Mesendoderm (in vitro differentiated cells): ENCODE measurements around the gene LIX1L. TPM values are rescaled to one million over a fixed set of nuclear protein-coding genes. Genes with fewer than 3 reads are reported as not detected.

ENCODE experiments used
- DNase-seq: peaks from one replicate; pipeline ENCODE4 v3.0.0; 2013
- H2AK5ac ChIP-seq: 2 replicates; pipeline ENCODE4 v1.6.1; 2013; ENCODE audit warnings: low read length, inconsistent platforms
- H2BK120ac ChIP-seq: 2 replicates; pipeline ENCODE4 v1.6.1; 2013; ENCODE audit warnings: low read depth, mild to moderate bottlenecking, low read length, moderate library complexity, mixed read lengths
- H2BK15ac ChIP-seq: replicated peaks from 2 replicates; pipeline ENCODE4 v1.6.1; 2013; ENCODE audit warnings: low read depth, mild to moderate bottlenecking, moderate library complexity
- H2BK5ac ChIP-seq: 2 replicates; pipeline ENCODE4 v1.6.1; 2013; ENCODE audit warnings: low read length, inconsistent platforms
- H3K18ac ChIP-seq: 2 replicates; pipeline ENCODE4 v1.6.1; 2013; ENCODE audit warnings: mild to moderate bottlenecking, low read length, mixed read lengths
- H3K23ac ChIP-seq: one replicate; pipeline ENCODE4 v1.6.1; 2013; ENCODE audit warnings: low read length
- H3K27ac ChIP-seq: 2 replicates; pipeline ENCODE4 v1.5.1; 2013; ENCODE audit warnings: low read depth, mild to moderate bottlenecking, inconsistent platforms, low read length, moderate library complexity
- H3K27me3 ChIP-seq: 2 replicates; pipeline ENCODE4 v1.6.1; 2013; ENCODE audit warnings: low read length, control low read depth, mild to moderate bottlenecking, inconsistent platforms; ENCODE audit not compliant: insufficient read depth, poor library complexity
- H3K36me3 ChIP-seq: 2 replicates; pipeline ENCODE4 v1.6.1; 2013; ENCODE audit warnings: low read length, inconsistent platforms; ENCODE audit not compliant: control insufficient read depth, insufficient read depth
- H3K4ac ChIP-seq: one replicate; pipeline ENCODE4 v1.6.1; 2013; ENCODE audit warnings: low read depth, mild to moderate bottlenecking, low read length, moderate library complexity
- H3K4me1 ChIP-seq: 2 replicates; pipeline ENCODE4 v1.6.1; 2013; ENCODE audit warnings: low read depth, low read length, inconsistent platforms; ENCODE audit not compliant: control insufficient read depth
- H3K4me2 ChIP-seq: 2 replicates; pipeline ENCODE4 v1.6.1; 2013; ENCODE audit warnings: low read length
- H3K4me3 ChIP-seq: 2 replicates; pipeline ENCODE4 v1.5.1; 2013; ENCODE audit warnings: mild to moderate bottlenecking, low read length
- H3K56ac ChIP-seq: one replicate; pipeline ENCODE4 v1.6.1; 2013; ENCODE audit warnings: low read length
- H3K79me1 ChIP-seq: 2 replicates; pipeline ENCODE4 v1.6.1; 2013; ENCODE audit warnings: low read length, inconsistent platforms
- H3K79me2 ChIP-seq: 2 replicates; pipeline ENCODE4 v1.6.1; 2013; ENCODE audit warnings: mild to moderate bottlenecking, low read length; ENCODE audit not compliant: control insufficient read depth, insufficient read depth
- H3K9ac ChIP-seq: 2 replicates; pipeline ENCODE4 v1.6.1; 2013; ENCODE audit warnings: low read length, inconsistent platforms
- H4K5ac ChIP-seq: one replicate; pipeline ENCODE4 v1.6.1; 2013; ENCODE audit warnings: low read length
- H4K8ac ChIP-seq: one replicate; pipeline ENCODE4 v1.6.1; 2013; ENCODE audit warnings: low read depth, mild to moderate bottlenecking, control low read depth, low read length, moderate library complexity
- WGBS: extraction: QIAGEN DNeasy Blood & Tissue Kit; methylation state at CpG from one replicate; pipeline ENCODE4 v1.1.7; 2013; ENCODE audit warnings: low lambda C conversion rate, missing lambda C conversion rate; ENCODE audit not compliant: insufficient coverage; ENCODE audit errors: extremely low coverage; 5-methylcytosine and 5-hydroxymethylcytosine counted together
- polyA plus RNA-seq, 2 experiments: library from polyadenylated mRNA; stranded (reverse); fragments of 200-250 nt; gene quantifications; one replicate each; pipeline ENCODE4 v1.2.3, GENCODE V29; 2013

Gene LIX1L
- polyA plus RNA-seq (2013, experiment 1 of 2) = 2.8 TPM
- polyA plus RNA-seq (2013, experiment 2 of 2) = 2.7 TPM

DNA sequence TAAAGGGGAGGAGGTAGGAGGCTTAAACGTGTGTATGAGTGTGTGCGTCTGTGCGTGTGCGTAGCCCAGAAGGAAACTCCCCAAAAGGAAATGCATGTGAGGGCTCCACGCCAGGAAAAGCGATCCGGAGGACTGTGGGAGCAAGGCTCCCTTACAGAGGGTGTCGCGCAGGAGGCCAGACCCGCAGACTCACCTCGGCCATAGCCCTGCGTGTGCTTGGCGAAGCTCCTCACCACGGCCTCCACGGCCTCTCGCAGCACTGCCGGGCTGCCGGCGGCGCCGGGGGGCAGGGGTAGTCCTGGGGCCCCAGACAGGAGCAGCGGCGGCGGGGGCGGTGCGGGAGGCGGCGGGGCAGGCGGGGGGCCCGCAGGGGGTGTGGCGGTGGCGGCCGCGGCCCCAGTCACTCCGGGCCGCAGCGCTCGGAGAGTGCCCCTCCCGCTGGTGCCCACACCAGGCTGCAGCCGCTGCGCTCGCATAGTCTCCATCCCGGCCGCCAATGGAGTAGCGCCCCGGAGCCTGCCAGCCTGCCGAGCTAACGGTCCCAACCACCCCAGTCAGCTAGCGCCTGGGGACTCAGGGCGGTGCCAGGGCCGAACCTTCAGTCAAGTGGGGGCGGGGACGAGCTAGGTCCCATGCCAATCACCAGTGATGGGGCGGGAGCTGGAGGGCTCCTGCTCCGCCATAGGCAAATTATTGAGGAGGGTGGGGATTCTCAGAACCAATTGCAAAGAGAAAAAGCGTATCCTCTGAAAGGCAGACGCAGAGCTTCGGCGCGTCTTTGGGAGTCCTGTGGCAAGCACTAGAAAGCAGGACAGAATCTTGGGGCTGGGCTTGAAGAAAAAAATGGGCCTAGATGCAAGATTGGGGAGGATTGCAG is at the start of gene LIX1L:
LIX1L (minus strand) TSS at position 575 of the 877 bp plus-strand sequence; CDS start at position 485, 90 bp downstream.
- peak within 1 kb of the TSS; percentile 84 for H3K56ac ChIP-seq
- H3K23ac ChIP-seq = no peak within 1 kb of the TSS
- no peak within 1 kb of the TSS for H2BK5ac ChIP-seq
- no peak within 1 kb of the TSS for H2BK120ac ChIP-seq
- peaks cover 13% of the 10 kb centered on the region for H3K4me1 ChIP-seq
- H4K8ac ChIP-seq = no peak within 1 kb of the TSS
- H3K36me3 ChIP-seq = no peaks in the 10 kb centered on the region
- peak within 1 kb of the TSS; percentile 33 for H3K18ac ChIP-seq
- H3K27ac ChIP-seq = no peak within 1 kb of the TSS
- peaks cover 3% of the 10 kb centered on the region for H3K27me3 ChIP-seq
- H2AK5ac ChIP-seq = no peak within 1 kb of the TSS
- DNase-seq = peak; percentile 99
- peaks cover 1% of the 10 kb centered on the region for H3K79me1 ChIP-seq
- no peak within 1 kb of the TSS for H3K4ac ChIP-seq
- H3K9ac ChIP-seq = peak within 1 kb of the TSS; percentile 88
- WGBS = no CpG with 5 or more reads among the region's 60 CpGs
- no peak within 1 kb of the TSS for H2BK15ac ChIP-seq
- no peak within 1 kb of the TSS for H4K5ac ChIP-seq
- H3K79me2 ChIP-seq = no peaks in the 10 kb centered on the region
- H3K4me2 ChIP-seq = peak within 1 kb of the TSS; percentile 82
- H3K4me3 ChIP-seq = peak within 1 kb of the TSS; percentile 49

DNA sequence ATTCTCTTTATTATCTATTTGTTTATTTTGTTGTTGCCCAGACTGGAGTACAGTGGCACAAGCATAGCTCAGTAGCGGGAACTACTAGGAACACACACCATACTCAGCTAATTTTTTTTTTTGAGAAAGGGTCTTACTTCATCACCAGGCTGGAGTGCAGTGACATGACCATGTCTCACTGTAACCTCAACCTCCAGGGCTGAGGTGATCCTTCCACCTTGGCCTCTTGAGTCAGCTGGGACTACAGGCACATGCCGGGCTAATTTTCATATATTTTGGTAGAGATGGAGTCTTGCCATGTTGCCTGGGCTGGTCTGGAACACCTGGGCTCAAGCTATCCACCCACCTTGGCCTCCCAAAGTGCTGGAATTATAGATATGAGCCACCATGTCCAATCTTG is 43.9 kb upstream of the LIX1L start:
- H3K36me3 ChIP-seq = no peaks in the 10 kb centered on the region
- no peak overlapping the region for H3K27ac ChIP-seq
- H3K79me1 ChIP-seq = no peaks in the 10 kb centered on the region
- no peak overlapping the region for H2BK5ac ChIP-seq
- no peak overlapping the region for H3K23ac ChIP-seq
- no peak overlapping the region for H2BK15ac ChIP-seq
- H2AK5ac ChIP-seq = no peak overlapping the region
- H3K9ac ChIP-seq = no peak overlapping the region
- no peak overlapping the region for H3K56ac ChIP-seq
- DNase-seq = no peak
- no peak overlapping the region for H2BK120ac ChIP-seq
- no peaks in the 10 kb centered on the region for H3K27me3 ChIP-seq
- H3K4me2 ChIP-seq = no peak overlapping the region
- H3K79me2 ChIP-seq = no peaks in the 10 kb centered on the region
- peaks cover 2% of the 10 kb centered on the region for H3K4me1 ChIP-seq
- no peak overlapping the region for H3K4ac ChIP-seq
- no CpG with 5 or more reads among the region's 2 CpGs for WGBS
- no peak overlapping the region for H3K18ac ChIP-seq
- no peak overlapping the region for H3K4me3 ChIP-seq
- no peak overlapping the region for H4K8ac ChIP-seq
- H4K5ac ChIP-seq = no peak overlapping the region

GRCh38 chr1:145999321-146000024 is 41.7 kb upstream of the LIX1L start:
- H3K36me3 ChIP-seq = no peaks in the 10 kb centered on the region
- no peak overlapping the region for H2AK5ac ChIP-seq
- H3K56ac ChIP-seq = no peak overlapping the region
- peak overlapping the region; percentile 64 for H2BK15ac ChIP-seq
- H2BK5ac ChIP-seq = no peak overlapping the region
- H3K79me1 ChIP-seq = no peaks in the 10 kb centered on the region
- H2BK120ac ChIP-seq = no peak overlapping the region
- DNase-seq = no peak
- H4K5ac ChIP-seq = no peak overlapping the region
- no peak overlapping the region for H3K4me2 ChIP-seq
- H3K27me3 ChIP-seq = no peaks in the 10 kb centered on the region
- no peak overlapping the region for H3K18ac ChIP-seq
- H3K4me1 ChIP-seq = peaks cover 2% of the 10 kb centered on the region
- no peak overlapping the region for H3K4me3 ChIP-seq
- H4K8ac ChIP-seq = no peak overlapping the region
- no peaks in the 10 kb centered on the region for H3K79me2 ChIP-seq
- H3K27ac ChIP-seq = no peak overlapping the region
- H3K23ac ChIP-seq = no peak overlapping the region
- no peak overlapping the region for H3K9ac ChIP-seq
- H3K4ac ChIP-seq = no peak overlapping the region
- WGBS = no CpG with 5 or more reads among the region's 5 CpGs

GRCh38 chr1:145997718-145998023 is 39.9 kb upstream of the LIX1L start:
- H2BK120ac ChIP-seq = no peak overlapping the region
- no peak overlapping the region for H2BK5ac ChIP-seq
- no peak overlapping the region for H3K18ac ChIP-seq
- H3K4me3 ChIP-seq = no peak overlapping the region
- no peak overlapping the region for H2BK15ac ChIP-seq
- no peak for DNase-seq
- no peak overlapping the region for H3K9ac ChIP-seq
- H3K56ac ChIP-seq = no peak overlapping the region
- H3K79me1 ChIP-seq = no peaks in the 10 kb centered on the region
- no peak overlapping the region for H3K23ac ChIP-seq
- WGBS = no CpG with 5 or more reads among the region's 3 CpGs
- peaks cover 2% of the 10 kb centered on the region for H3K4me1 ChIP-seq
- no peaks in the 10 kb centered on the region for H3K27me3 ChIP-seq
- no peak overlapping the region for H3K4ac ChIP-seq
- no peak overlapping the region for H4K8ac ChIP-seq
- no peak overlapping the region for H3K27ac ChIP-seq
- H2AK5ac ChIP-seq = no peak overlapping the region
- H4K5ac ChIP-seq = no peak overlapping the region
- H3K79me2 ChIP-seq = no peaks in the 10 kb centered on the region
- H3K36me3 ChIP-seq = no peaks in the 10 kb centered on the region
- H3K4me2 ChIP-seq = no peak overlapping the region

GRCh38 chr1:145997016-145997717 is 39.4 kb upstream of the LIX1L start:
- no peak overlapping the region for H2AK5ac ChIP-seq
- H2BK15ac ChIP-seq = no peak overlapping the region
- H3K23ac ChIP-seq = no peak overlapping the region
- peak overlapping the region; percentile 57 for H3K9ac ChIP-seq
- H3K56ac ChIP-seq = peak overlapping the region; percentile 85
- H3K79me2 ChIP-seq = no peaks in the 10 kb centered on the region
- peak overlapping the region; percentile 77 for H3K4me2 ChIP-seq
- peak; percentile 40 for DNase-seq
- WGBS = no CpG with 5 or more reads among the region's 12 CpGs
- H4K5ac ChIP-seq = no peak overlapping the region
- peak overlapping the region; percentile 25 for H3K4me3 ChIP-seq
- H3K18ac ChIP-seq = no peak overlapping the region
- peak overlapping the region; percentile 34 for H2BK5ac ChIP-seq
- no peaks in the 10 kb centered on the region for H3K27me3 ChIP-seq
- no peaks in the 10 kb centered on the region for H3K79me1 ChIP-seq
- no peak overlapping the region for H3K4ac ChIP-seq
- no peak overlapping the region for H3K27ac ChIP-seq
- H3K4me1 ChIP-seq = peaks cover 2% of the 10 kb centered on the region
- H2BK120ac ChIP-seq = no peak overlapping the region
- no peaks in the 10 kb centered on the region for H3K36me3 ChIP-seq
- no peak overlapping the region for H4K8ac ChIP-seq
